Stomach smooth muscle (tissue), 2 donors: ENCODE data around the gene SLC35F2.
"Not testable (repeated sequence)": the region's sequence is repeated elsewhere in the genome, so short reads cannot be mapped to it uniquely, and the experiment has no call there.

ENCODE experiments used
- H3K27ac ChIP-seq: one replicate; pipeline ENCODE4 v1.7.0; 2013; ENCODE audit warnings: mild to moderate bottlenecking, low read length, inconsistent platforms
- H3K27me3 ChIP-seq, 2 donors: one replicate each; pipeline ENCODE4 v1.7.0; 2013; ENCODE audit warnings: low read length in 2 of 2; ENCODE audit not compliant: insufficient read depth in 2 of 2, control insufficient read depth in 1 of 2
- H3K36me3 ChIP-seq, 2 donors: one replicate each; pipeline ENCODE4 v1.7.0; 2013; ENCODE audit warnings: low read length in 2 of 2; ENCODE audit not compliant: control insufficient read depth in 2 of 2, insufficient read depth in 2 of 2
- H3K4me1 ChIP-seq: one replicate; pipeline ENCODE4 v1.7.0; 2013; ENCODE audit warnings: low read length; ENCODE audit not compliant: control insufficient read depth, insufficient read depth
- H3K4me3 ChIP-seq, 2 donors: one replicate each; pipeline ENCODE4 v1.7.0; 2013; ENCODE audit warnings: low read length in 2 of 2
- H3K9ac ChIP-seq, 2 donors: one replicate each; pipeline ENCODE4 v1.7.0; 2013; ENCODE audit warnings: low read length in 2 of 2, mild to moderate bottlenecking in 1 of 2
- H3K9me3 ChIP-seq, 2 donors: one replicate each; pipeline ENCODE4 v1.7.0; 2013; ENCODE audit warnings: low read length in 2 of 2; ENCODE audit not compliant: control insufficient read depth in 2 of 2
- donor health status: healthy.
- donor health status: Pancreatic carcinoma.

Gene SLC35F2

GRCh38 chr11:107840129-107840484, 18.5 kb downstream of the SLC35F2 start:
- no peak overlapping the region for H3K4me3 ChIP-seq

GRCh38 chr11:107836851-107837250, 21.7 kb downstream of the SLC35F2 start:
- H3K4me3 ChIP-seq, result no peak overlapping the region
- no peaks in the 10 kb centered on the region for H3K4me1 ChIP-seq
- no peak overlapping the region for H3K9ac ChIP-seq
- no peaks in the 10 kb centered on the region for H3K9me3 ChIP-seq
- no peaks in the 10 kb centered on the region for H3K36me3 ChIP-seq
- H3K27me3 ChIP-seq, result no peaks in the 10 kb centered on the region
- H3K27ac ChIP-seq, result no peak overlapping the region

More at GRCh38 chr11:107840129-107840484, 18.5 kb downstream of the SLC35F2 start:
- Histone ChIP-seq H3K27me3 (no peaks in the 10 kb centered on the region), H3K4me1 (no peaks in the 10 kb centered on the region), H3K9me3 (no peaks in the 10 kb centered on the region), H3K27ac (no peak overlapping the region), H3K36me3 (no peaks in the 10 kb centered on the region), H3K9ac (no peak overlapping the region)

GRCh38 chr11:107834995-107835394, 23.6 kb downstream of the SLC35F2 start:
- H3K4me1 ChIP-seq, result no peaks in the 10 kb centered on the region
- no peaks in the 10 kb centered on the region for H3K27me3 ChIP-seq
- H3K27ac ChIP-seq, result no peak overlapping the region
- H3K4me3 ChIP-seq, result no peak overlapping the region
- no peaks in the 10 kb centered on the region for H3K36me3 ChIP-seq
- H3K9ac ChIP-seq, result no peak overlapping the region
- no peaks in the 10 kb centered on the region for H3K9me3 ChIP-seq

GRCh38 chr11:107833926-107834325, 24.7 kb downstream of the SLC35F2 start:
- not testable (repeated sequence) for H3K27me3 ChIP-seq, H3K9me3 ChIP-seq, H3K36me3 ChIP-seq, H3K4me1 ChIP-seq, H3K4me3 ChIP-seq, H3K9ac ChIP-seq, H3K27ac ChIP-seq

- Histone ChIP-seq H3K4me3 (no peak overlapping the region), H3K9me3 (no peaks in the 10 kb centered on the region), H3K9ac (no peak overlapping the region), H3K27ac (no peak overlapping the region), H3K4me1 (no peaks in the 10 kb centered on the region), H3K36me3 (no peaks in the 10 kb centered on the region), H3K27me3 (no peaks in the 10 kb centered on the region)
Observed at GRCh38 chr11:107830915-107831540, 27.6 kb downstream of the SLC35F2 start.

GRCh38 chr11:107827041-107827440, 31.5 kb downstream of the SLC35F2 start:
- Histone ChIP-seq H3K27me3 (no peaks in the 10 kb centered on the region), H3K9ac (no peak overlapping the region), H3K9me3 (no peaks in the 10 kb centered on the region), H3K4me3 (no peak overlapping the region), H3K36me3 (no peaks in the 10 kb centered on the region), H3K4me1 (no peaks in the 10 kb centered on the region), H3K27ac (no peak overlapping the region)

GRCh38 chr11:107825875-107826274, 32.7 kb downstream of the SLC35F2 start:
- Histone ChIP-seq H3K9me3 (no peaks in the 10 kb centered on the region), H3K36me3 (no peaks in the 10 kb centered on the region), H3K27ac (no peak overlapping the region)

GRCh38 chr11:107824668-107825369, 33.8 kb downstream of the SLC35F2 start:
- Histone ChIP-seq H3K36me3 (no peaks in the 10 kb centered on the region), H3K4me3 (no peak overlapping the region), H3K9me3 (no peaks in the 10 kb centered on the region), H3K27me3 (no peaks in the 10 kb centered on the region), H3K9ac (no peak overlapping the region), H3K4me1 (no peaks in the 10 kb centered on the region), H3K27ac (no peak overlapping the region)

More at GRCh38 chr11:107825875-107826274, 32.7 kb downstream of the SLC35F2 start:
- H3K27me3 ChIP-seq, result no peaks in the 10 kb centered on the region
- no peak overlapping the region for H3K9ac ChIP-seq
- no peak overlapping the region for H3K4me3 ChIP-seq
- no peaks in the 10 kb centered on the region for H3K4me1 ChIP-seq

GRCh38 chr11:107821199-107821927, 37.2 kb downstream of the SLC35F2 start:
- H3K4me1 ChIP-seq, result no peaks in the 10 kb centered on the region
- H3K27ac ChIP-seq, result no peak overlapping the region
- no peak overlapping the region for H3K9ac ChIP-seq
- peaks cover 0 to 4% of the 10 kb centered on the region in 2 donors for H3K9me3 ChIP-seq
- no peaks in the 10 kb centered on the region for H3K36me3 ChIP-seq
- H3K27me3 ChIP-seq, result no peaks in the 10 kb centered on the region
- no peak overlapping the region for H3K4me3 ChIP-seq

- Histone ChIP-seq H3K27ac (no peak overlapping the region), H3K4me1 (no peaks in the 10 kb centered on the region), H3K4me3 (no peak overlapping the region), H3K36me3 (no peaks in the 10 kb centered on the region), H3K9me3 (peaks cover 0 to 4% of the 10 kb centered on the region in 2 donors), H3K9ac (no peak overlapping the region), H3K27me3 (no peaks in the 10 kb centered on the region)
Observed at GRCh38 chr11:107819361-107820014, 39.1 kb downstream of the SLC35F2 start.
